GM12878 (cell line): ENCODE results near the gene TPSB2. TPM values are rescaled to one million over a fixed set of nuclear protein-coding genes. Genes with fewer than 3 reads are reported as not detected.

Source experiments
- ATAC-seq: fragments of 200-7000 bp; cut with Tn5 transposase; 3 replicates; pipeline ENCODE4 v1.9.1; 2020; ENCODE audit warnings: mild to moderate bottlenecking, moderate library complexity
- BruUV-seq: library from RNA; stranded (reverse); fragments of 400-500 nt; replicated peaks from 2 replicates; lab custom pipeline; 2021; lab: Mats Ljungman, UMichigan
- CTCF ChIA-PET: fragments of 300-600 bp; sonication (Branson Sonifier 250); formaldehyde crosslinking; extraction: SDS; loops from one replicate; lab custom pipeline; 2021; ENCODE audit warnings: inconsistent platforms; lab: Yijun Ruan, JAX
- POLR2A ChIA-PET: fragments of 350-600 bp; formaldehyde crosslinking; extraction: SDS; loops from one replicate; lab custom pipeline; 2021; ENCODE audit warnings: inconsistent platforms; lab: Charles Lee
- RAD21 ChIA-PET: fragments of 300-600 bp; sonication (Branson Sonifier 250); formaldehyde crosslinking; loops from one replicate; lab custom pipeline; 2023; ENCODE audit warnings: antibody characterized with exemption; ENCODE audit not compliant: unreplicated experiment; lab: Charles Lee
- SMC1A ChIA-PET: fragments of 300-600 bp; sonication (Branson Sonifier 250); formaldehyde crosslinking; loops from one replicate; lab custom pipeline; 2023; ENCODE audit not compliant: unreplicated experiment, uncharacterized antibody; lab: Charles Lee
- DNase-seq: peaks from one replicate; pipeline ENCODE4 v3.0.0-alpha.2; 2011; ENCODE audit warnings: low read depth, low spot score
- FAIRE-seq: peaks from 3 replicates; lab custom pipeline; 2011; peaks lifted over from hg19 to GRCh38; lab: Jason Lieb, UNC
- H2AFZ ChIP-seq: 2 replicates; pipeline ENCODE4 v1.6.0; 2011; ENCODE audit warnings: low read depth, low read length, control low read depth; ENCODE audit not compliant: control insufficient read depth
- H3K27ac ChIP-seq: 2 replicates; pipeline ENCODE4 v1.5.1; 2011; ENCODE audit warnings: control low read depth; ENCODE audit not compliant: control insufficient read depth, insufficient read depth
- H3K27me3 ChIP-seq, 2 experiments: replicated peaks in 1 of 2; 2 replicates each; pipeline versions ENCODE4 v1.6.0 to v1.6.1; 2011; ENCODE audit warnings: low read length in 1 of 2; ENCODE audit not compliant: control insufficient read depth in 2 of 2, insufficient read depth in 2 of 2
- H3K36me3 ChIP-seq, 2 experiments: 2 replicates each; pipeline ENCODE4 v1.5.1; 2011; ENCODE audit warnings: low read length in 1 of 2; ENCODE audit not compliant: control insufficient read depth in 2 of 2, insufficient read depth in 2 of 2
- H3K4me1 ChIP-seq: 2 replicates; pipeline ENCODE4 v1.6.1; 2011; ENCODE audit warnings: mild to moderate bottlenecking, low read length, moderate library complexity, mixed read lengths; ENCODE audit not compliant: control insufficient read depth, insufficient read depth
- H3K4me2 ChIP-seq: 2 replicates; pipeline ENCODE4 v1.6.0; 2011; ENCODE audit warnings: control low read depth; ENCODE audit not compliant: control insufficient read depth, insufficient read depth
- H3K4me3 ChIP-seq: fragments of 200-600 bp; sonication (generic); 2 replicates; pipeline ENCODE4 v1.5.1; 2016
- H3K79me2 ChIP-seq: 2 replicates; pipeline ENCODE4 v1.6.0; 2011; ENCODE audit warnings: low read length; ENCODE audit not compliant: control insufficient read depth, insufficient read depth
- H3K9ac ChIP-seq: 2 replicates; pipeline ENCODE4 v1.8.0; 2011; ENCODE audit warnings: low read length, control low read depth, mixed read lengths; ENCODE audit not compliant: control insufficient read depth, insufficient read depth
- H3K9me3 ChIP-seq: replicated peaks from 3 replicates; pipeline ENCODE4 v1.5.1; 2011; ENCODE audit warnings: mild to moderate bottlenecking, low read length; ENCODE audit not compliant: control insufficient read depth, insufficient read depth
- H4K20me1 ChIP-seq: 2 replicates; pipeline ENCODE4 v1.6.0; 2011; ENCODE audit not compliant: control insufficient read depth, insufficient read depth
- JUND ChIP-seq: IDR thresholded peaks from 2 replicates; pipeline ENCODE4 v1.6.1; 2012; ENCODE audit warnings: low read depth, mild to moderate bottlenecking, low read length, improper control_type of control experiment, moderate library complexity
- SMARCA5 ChIP-seq: fragments of 450-650 bp; IDR thresholded peaks from 2 replicates; pipeline ENCODE4 v1.6.1; 2017; ENCODE audit warnings: mild to moderate bottlenecking
- TCF12 ChIP-seq: IDR thresholded peaks from 2 replicates; pipeline ENCODE4 v1.6.1; 2011; ENCODE audit warnings: low read depth, mild to moderate bottlenecking, low read length
- ZNF384 ChIP-seq: IDR thresholded peaks from 2 replicates; pipeline ENCODE4 v1.6.1; 2012; ENCODE audit warnings: low read depth, mild to moderate bottlenecking, low read length, improper control_type of control experiment, borderline replicate concordance
- WGBS: methylation state at CpG from one replicate; pipeline ENCODE4 v1.1.6; 2016; ENCODE audit warnings: low lambda C conversion rate; ENCODE audit not compliant: insufficient replicate concordance, insufficient coverage; ENCODE audit errors: missing lambda C conversion rate; 5-methylcytosine and 5-hydroxymethylcytosine counted together
- in situ Hi-C: fragments of 300-500 bp; cut with MboI; formaldehyde crosslinking; loops from 9 replicates; pipeline ENCODE4 v1.14.3; 2018; ENCODE audit warnings: mixed read lengths
- intact Hi-C: fragments of 100-400 bp; cut with micrococcal nuclease; formaldehyde crosslinking; loops from one replicate; pipeline ENCODE4 v1.14.2; 2022; ENCODE audit not compliant: unreplicated experiment
- polyA plus RNA-seq, 11 experiments: library from polyadenylated mRNA; depleted of rRNA in 4 of 11; unstranded in 6 of 11; stranded (reverse) in 5 of 11; fragments of >200 nt; fragmentation: Nextera tagmentation in 4 of 11; fragmentation: Illumina TruSeq in 1 of 11; extraction: Ambion mirVana in 4 of 11; extraction: Trizol in 1 of 11; gene quantifications; 1 replicate in 1 of 11; 2 replicates in 10 of 11; pipeline versions ENCODE4 v1.2.1 to v1.2.3, GENCODE V29; 2011 to 2016; ENCODE audit warnings: inconsistent platforms in 2 of 11, missing spikeins in 2 of 11, low read depth in 1 of 11
- total RNA-seq, 4 experiments: library from RNA; depleted of rRNA in 3 of 4; stranded (reverse); fragments of >200 nt in 3 of 4; fragmentation: Illumina TruSeq in 1 of 4; extraction: Trizol in 1 of 4; gene quantifications; 2 replicates each; pipeline versions ENCODE4 v1.2.1 to v1.2.3, GENCODE V29; 2013 to 2021
- TF ChIP-seq, protein P1 (sequence below): fragments of 450-650 bp; IDR thresholded peaks from 2 replicates; pipeline ENCODE4 v1.6.1; 2016; ENCODE audit warnings: mild to moderate bottlenecking
- TF ChIP-seq, protein P2 (sequence below): fragments of 450-650 bp; IDR thresholded peaks from 2 replicates; pipeline ENCODE4 v1.6.1; 2016; ENCODE audit warnings: mild to moderate bottlenecking, moderate library complexity, borderline replicate concordance
- TF ChIP-seq, protein P3 (sequence below): fragments of 450-650 bp; IDR thresholded peaks from 2 replicates; pipeline ENCODE4 v1.6.1; 2017; ENCODE audit warnings: mild to moderate bottlenecking

The TPSB2 gene
- total and polyA plus RNA-seq, 10 of the 15 experiments (the other 5 are each of a cell fraction or from before 2014, with no cell fraction given): not detected

DNA sequence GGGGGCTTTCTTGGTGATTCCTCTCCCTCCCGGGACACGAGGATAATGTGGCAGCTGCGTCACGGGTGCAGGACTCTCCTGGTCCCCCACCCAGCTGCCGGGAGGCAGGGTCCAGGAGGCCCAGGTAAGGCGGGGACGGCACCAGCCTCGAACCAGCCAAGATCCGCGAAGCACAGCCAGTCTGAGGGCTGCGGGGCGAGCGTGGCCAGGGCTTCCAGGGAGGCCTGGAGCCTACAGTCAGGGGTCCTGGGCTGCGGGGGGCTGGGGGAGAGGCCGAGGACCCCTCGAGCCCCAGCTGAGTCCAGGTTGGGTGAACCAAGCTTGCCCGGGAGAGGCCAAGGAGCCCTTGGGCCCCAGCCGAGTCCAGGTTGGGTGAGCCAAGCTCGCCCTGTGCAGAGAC lies 35.8 kb upstream of the TPSB2 start:
- WGBS: 49% methylated on average over 18 of the region's 19 CpGs
- FAIRE-seq (no peak), DNase-seq (no peak), ATAC-seq (no peak)
- H3K4me2 ChIP-seq: no peak overlapping the region
- no peaks in the 10 kb centered on the region for H3K4me1 ChIP-seq
- H3K27me3 ChIP-seq: no peaks in the 10 kb centered on the region
- in situ Hi-C loops: no loop called here
- H3K4me3 ChIP-seq: no peak overlapping the region
- no peaks in the 10 kb centered on the region for H3K36me3 ChIP-seq
- BruUV-seq: no TSS peak
- H3K9me3 ChIP-seq: no peaks in the 10 kb centered on the region
- H3K9ac ChIP-seq: no peak overlapping the region
- H4K20me1 ChIP-seq: no peaks in the 10 kb centered on the region
- intact Hi-C loops: no loop called here
- SMC1A ChIA-PET: no interaction called here
- CTCF ChIA-PET: no interaction called here
- H2AFZ ChIP-seq: no peak overlapping the region
- H3K27ac ChIP-seq: no peak overlapping the region
- H3K79me2 ChIP-seq: no peaks in the 10 kb centered on the region
- RAD21 ChIA-PET: no interaction called here
- TF ChIP-seq JUND: no peak
- TF ChIP-seq SMARCA5: no peak
- TF ChIP-seq, protein P1, sequence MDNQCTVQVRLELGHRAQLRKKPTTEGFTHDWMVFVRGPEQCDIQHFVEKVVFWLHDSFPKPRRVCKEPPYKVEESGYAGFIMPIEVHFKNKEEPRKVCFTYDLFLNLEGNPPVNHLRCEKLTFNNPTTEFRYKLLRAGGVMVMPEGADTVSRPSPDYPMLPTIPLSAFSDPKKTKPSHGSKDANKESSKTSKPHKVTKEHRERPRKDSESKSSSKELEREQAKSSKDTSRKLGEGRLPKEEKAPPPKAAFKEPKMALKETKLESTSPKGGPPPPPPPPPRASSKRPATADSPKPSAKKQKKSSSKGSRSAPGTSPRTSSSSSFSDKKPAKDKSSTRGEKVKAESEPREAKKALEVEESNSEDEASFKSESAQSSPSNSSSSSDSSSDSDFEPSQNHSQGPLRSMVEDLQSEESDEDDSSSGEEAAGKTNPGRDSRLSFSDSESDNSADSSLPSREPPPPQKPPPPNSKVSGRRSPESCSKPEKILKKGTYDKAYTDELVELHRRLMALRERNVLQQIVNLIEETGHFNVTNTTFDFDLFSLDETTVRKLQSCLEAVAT: no peak
- TF ChIP-seq TCF12: no peak
- TF ChIP-seq, protein P2, sequence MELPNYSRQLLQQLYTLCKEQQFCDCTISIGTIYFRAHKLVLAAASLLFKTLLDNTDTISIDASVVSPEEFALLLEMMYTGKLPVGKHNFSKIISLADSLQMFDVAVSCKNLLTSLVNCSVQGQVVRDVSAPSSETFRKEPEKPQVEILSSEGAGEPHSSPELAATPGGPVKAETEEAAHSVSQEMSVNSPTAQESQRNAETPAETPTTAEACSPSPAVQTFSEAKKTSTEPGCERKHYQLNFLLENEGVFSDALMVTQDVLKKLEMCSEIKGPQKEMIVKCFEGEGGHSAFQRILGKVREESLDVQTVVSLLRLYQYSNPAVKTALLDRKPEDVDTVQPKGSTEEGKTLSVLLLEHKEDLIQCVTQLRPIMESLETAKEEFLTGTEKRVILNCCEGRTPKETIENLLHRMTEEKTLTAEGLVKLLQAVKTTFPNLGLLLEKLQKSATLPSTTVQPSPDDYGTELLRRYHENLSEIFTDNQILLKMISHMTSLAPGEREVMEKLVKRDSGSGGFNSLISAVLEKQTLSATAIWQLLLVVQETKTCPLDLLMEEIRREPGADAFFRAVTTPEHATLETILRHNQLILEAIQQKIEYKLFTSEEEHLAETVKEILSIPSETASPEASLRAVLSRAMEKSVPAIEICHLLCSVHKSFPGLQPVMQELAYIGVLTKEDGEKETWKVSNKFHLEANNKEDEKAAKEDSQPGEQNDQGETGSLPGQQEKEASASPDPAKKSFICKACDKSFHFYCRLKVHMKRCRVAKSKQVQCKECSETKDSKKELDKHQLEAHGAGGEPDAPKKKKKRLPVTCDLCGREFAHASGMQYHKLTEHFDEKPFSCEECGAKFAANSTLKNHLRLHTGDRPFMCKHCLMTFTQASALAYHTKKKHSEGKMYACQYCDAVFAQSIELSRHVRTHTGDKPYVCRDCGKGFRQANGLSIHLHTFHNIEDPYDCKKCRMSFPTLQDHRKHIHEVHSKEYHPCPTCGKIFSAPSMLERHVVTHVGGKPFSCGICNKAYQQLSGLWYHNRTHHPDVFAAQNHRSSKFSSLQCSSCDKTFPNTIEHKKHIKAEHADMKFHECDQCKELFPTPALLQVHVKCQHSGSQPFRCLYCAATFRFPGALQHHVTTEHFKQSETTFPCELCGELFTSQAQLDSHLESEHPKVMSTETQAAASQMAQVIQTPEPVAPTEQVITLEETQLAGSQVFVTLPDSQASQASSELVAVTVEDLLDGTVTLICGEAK: no peak
- TF ChIP-seq, protein P3, sequence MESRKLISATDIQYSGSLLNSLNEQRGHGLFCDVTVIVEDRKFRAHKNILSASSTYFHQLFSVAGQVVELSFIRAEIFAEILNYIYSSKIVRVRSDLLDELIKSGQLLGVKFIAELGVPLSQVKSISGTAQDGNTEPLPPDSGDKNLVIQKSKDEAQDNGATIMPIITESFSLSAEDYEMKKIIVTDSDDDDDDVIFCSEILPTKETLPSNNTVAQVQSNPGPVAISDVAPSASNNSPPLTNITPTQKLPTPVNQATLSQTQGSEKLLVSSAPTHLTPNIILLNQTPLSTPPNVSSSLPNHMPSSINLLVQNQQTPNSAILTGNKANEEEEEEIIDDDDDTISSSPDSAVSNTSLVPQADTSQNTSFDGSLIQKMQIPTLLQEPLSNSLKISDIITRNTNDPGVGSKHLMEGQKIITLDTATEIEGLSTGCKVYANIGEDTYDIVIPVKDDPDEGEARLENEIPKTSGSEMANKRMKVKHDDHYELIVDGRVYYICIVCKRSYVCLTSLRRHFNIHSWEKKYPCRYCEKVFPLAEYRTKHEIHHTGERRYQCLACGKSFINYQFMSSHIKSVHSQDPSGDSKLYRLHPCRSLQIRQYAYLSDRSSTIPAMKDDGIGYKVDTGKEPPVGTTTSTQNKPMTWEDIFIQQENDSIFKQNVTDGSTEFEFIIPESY: no peak
- no peak for TF ChIP-seq ZNF384
- POLR2A ChIA-PET: no interaction called here
